K562 (cell line): ENCODE data around the gene RNF212B. TPM values are rescaled to one million over a fixed set of nuclear protein-coding genes. Genes with fewer than 3 reads are reported as not detected.

Experiments
- AFF4 ChIP-seq: sonication (generic); formaldehyde crosslinking; IDR thresholded peaks from 2 replicates; pipeline ENCODE4 v1.8.0; 2023; ENCODE audit warnings: mild to moderate bottlenecking, missing genetic modification reagents
- ATF6 ChIP-seq: sonication (generic); formaldehyde crosslinking; IDR thresholded peaks from 2 replicates; pipeline ENCODE4 v1.4.0; 2020; ENCODE audit warnings: mild to moderate bottlenecking, missing genetic modification reagents
- BRCA1 ChIP-seq, 2 experiments: fragments of 450-650 bp in 1 of 2; sonication (generic) in 1 of 2; formaldehyde crosslinking in 1 of 2; IDR thresholded peaks; 2 replicates each; pipeline versions ENCODE4 v1.5.0 to v1.6.1; 2017 to 2020; ENCODE audit warnings: mild to moderate bottlenecking in 1 of 2, missing genetic modification reagents in 1 of 2
- GTF2F1 ChIP-seq: IDR thresholded peaks from 2 replicates; pipeline ENCODE4 v1.6.1; 2011; ENCODE audit warnings: low read depth, low read length, improper control_type of control experiment
- IRF2 ChIP-seq: sonication (generic); formaldehyde crosslinking; IDR thresholded peaks from 2 replicates; pipeline ENCODE4 v1.8.1; 2022; ENCODE audit warnings: mild to moderate bottlenecking, missing genetic modification reagents
- MTA1 ChIP-seq: fragments of 450-650 bp; IDR thresholded peaks from 2 replicates; pipeline ENCODE4 v1.6.1; 2017; ENCODE audit warnings: borderline replicate concordance
- PHF20 ChIP-seq: fragments of 450-650 bp; IDR thresholded peaks from 2 replicates; pipeline ENCODE4 v1.6.1; 2018; ENCODE audit not compliant: partially characterized antibody
- RBFOX2 ChIP-seq: fragments of 200-400 bp; formaldehyde crosslinking; IDR thresholded peaks from 2 replicates; pipeline ENCODE4 v1.6.1; 2017; ENCODE audit warnings: low read depth, mild to moderate bottlenecking, low read length, moderate library complexity
- SIN3A ChIP-seq, 2 experiments: fragments of 150-350 bp in 1 of 2; IDR thresholded peaks; 2 replicates each; pipeline ENCODE4 v1.6.1; 2011 to 2016; ENCODE audit warnings: borderline replicate concordance in 2 of 2, low read depth in 2 of 2, low read length in 2 of 2, mild to moderate bottlenecking in 2 of 2, moderate library complexity in 2 of 2; ENCODE audit not compliant: control insufficient read depth in 1 of 2
- SMAD4 ChIP-seq: fragments of 250-450 bp; sonication (Bioruptor Pico); conservative IDR thresholded peaks from 2 replicates; pipeline ENCODE4 v1.8.0; 2021; ENCODE audit warnings: inconsistent platforms, mild to moderate bottlenecking, moderate library complexity
- ZBTB11 ChIP-seq, 3 experiments: fragments of 200-800 bp in 1 of 3; fragments of 250-450 bp in 1 of 3; fragments of 450-650 bp in 1 of 3; sonication (Bioruptor Pico) in 1 of 3; sonication (Bioruptor generic) in 1 of 3; formaldehyde crosslinking in 1 of 3; IDR thresholded peaks; 2 replicates each; pipeline versions ENCODE4 v1.6.1 to v1.8.0; 2016 to 2022; ENCODE audit warnings: mild to moderate bottlenecking in 2 of 3, missing genetic modification characterization in 2 of 3, missing compliant biosample characterization in 1 of 3, moderate library complexity in 1 of 3
- ZBTB2 ChIP-seq: fragments of 450-650 bp; IDR thresholded peaks from 2 replicates; pipeline ENCODE4 v1.6.1; 2016; ENCODE audit warnings: antibody characterized with exemption
- ZNF311 ChIP-seq: fragments of 250-450 bp; sonication (Bioruptor Pico); IDR thresholded peaks from 2 replicates; pipeline ENCODE4 v1.4.0; 2020; ENCODE audit warnings: mild to moderate bottlenecking, moderate library complexity
- polyA plus RNA-seq, 8 experiments: library from polyadenylated mRNA; depleted of rRNA in 4 of 8; stranded (reverse) in 5 of 8; unstranded in 3 of 8; fragments of >200 nt; fragmentation: Nextera tagmentation in 2 of 8; fragmentation: Illumina TruSeq in 1 of 8; extraction: Ambion mirVana in 2 of 8; extraction: Trizol in 1 of 8; gene quantifications; 2 replicates each; pipeline versions ENCODE4 v1.2.1 to v1.2.3, GENCODE V29; 2011 to 2014; ENCODE audit warnings: inconsistent platforms in 1 of 8, missing spikeins in 1 of 8
- total RNA-seq, 7 experiments: library from RNA; depleted of rRNA in 6 of 7; stranded (reverse); fragments of >200 nt in 6 of 7; fragmentation: Illumina TruSeq in 2 of 7; extraction: Trizol in 2 of 7; gene quantifications; 2 replicates each; pipeline versions ENCODE4 v1.2.1 to v1.2.3, GENCODE V29; 2011 to 2021; ENCODE audit warnings: low replicate concordance in 1 of 7

Gene RNF212B
- total and polyA plus RNA-seq, 9 of the 15 experiments (the other 6 are each of a cell fraction or from before 2014, with no cell fraction given) = 0.15 to 0.43 (median 0.27) TPM; not detected in 3

GRCh38 chr14:23302290-23303225 lies 64.8 kb downstream of the RNF212B start, which contains the start of gene PPP1R3E (continued):
- TF ChIP-seq GTF2F1 (0 out of 2 replicates have a peak, but pooled peaks have one; percentile 19), ZBTB11 (CRISPR knock-in tag; IDR thresholded peaks at IDR 0.05) (peak in 1 of 3 experiments; percentile 44; a peak in 1 of 6 replicates), ZNF311 (CRISPR knock-in tag) (no peak), SIN3A (IDR thresholded peaks at IDR 0.05; ENCODE audit: borderline replicate concordance in 2 of 2, control insufficient read depth in 1 of 2, low read depth in 2 of 2, low read length in 2 of 2) (peak; percentile 5 to 26; a peak in 2 of 4 replicates), AFF4 (CRISPR knock-in tag) (0 out of 2 replicates have a peak, but pooled peaks have one; percentile 29), MTA1 (peak; percentile 35; the same call in 1 of the 2 replicates), BRCA1 (IDR thresholded peaks at IDR 0.05) (no peak), BRCA1 (CRISPR knock-in tag; IDR thresholded peaks at IDR 0.05) (0 out of 2 replicates have a peak, but pooled peaks have one; percentile 55), PHF20 (peak; percentile 6), RBFOX2 (peak; percentile 75), ATF6 (CRISPR knock-in tag) (0 out of 2 replicates have a peak, but pooled peaks have one; percentile 41), SMAD4 (CRISPR knock-in tag) (peak; percentile 11), ZBTB2 (peak; percentile 41; the same call in 1 of the 2 replicates), IRF2 (CRISPR knock-in tag) (no peak)
